ENCODE results near the gene BSG.
"Not testable (repeated sequence)": the region's sequence is repeated elsewhere in the genome, so short reads cannot be mapped to it uniquely, and the experiment has no call there.

BSG gene

DNA sequence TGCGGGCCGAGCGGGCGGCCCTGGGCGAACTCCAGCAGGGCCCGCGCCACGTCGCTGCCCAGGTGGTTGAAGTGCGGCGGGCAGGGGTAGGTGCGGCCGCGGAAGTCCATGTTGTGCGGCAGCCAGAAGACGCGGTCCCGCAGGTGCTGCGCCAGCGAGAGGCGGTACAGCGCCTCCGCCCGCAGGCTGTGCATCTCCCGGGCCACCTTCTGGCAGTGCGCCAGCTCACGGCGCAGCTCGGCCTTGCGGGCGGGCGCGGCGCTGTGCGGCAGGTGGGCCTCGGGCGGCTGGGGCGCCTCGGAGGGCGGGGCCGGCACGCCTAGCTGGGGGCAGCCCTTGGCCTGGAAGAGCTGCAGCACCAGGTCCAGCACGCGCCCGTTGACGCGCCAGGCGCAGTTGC, 48.8 kb downstream of the BSG start:
- not testable (repeated sequence) for DNase-seq

DNA sequence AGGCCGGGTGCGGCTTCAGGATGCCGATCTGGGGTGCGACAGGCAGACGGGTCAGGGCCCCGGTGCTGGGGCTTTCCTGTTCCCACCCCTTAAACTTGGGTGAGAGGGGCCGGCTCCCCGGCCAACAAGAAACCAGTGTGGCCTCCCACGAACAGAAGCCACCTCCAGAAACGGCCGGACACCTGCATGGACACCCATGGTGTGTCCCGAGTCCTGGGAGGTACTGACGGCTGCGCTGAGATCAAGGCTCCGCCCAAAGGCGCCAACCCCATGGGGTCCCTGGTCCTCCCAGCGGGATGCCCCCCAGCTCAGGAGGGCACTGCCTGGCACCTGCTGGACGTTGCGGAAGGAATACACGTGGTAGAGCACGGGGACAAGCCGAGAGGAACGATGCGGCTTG, 49.4 kb downstream of the BSG start:
- DNase-seq = no peak

DNA sequence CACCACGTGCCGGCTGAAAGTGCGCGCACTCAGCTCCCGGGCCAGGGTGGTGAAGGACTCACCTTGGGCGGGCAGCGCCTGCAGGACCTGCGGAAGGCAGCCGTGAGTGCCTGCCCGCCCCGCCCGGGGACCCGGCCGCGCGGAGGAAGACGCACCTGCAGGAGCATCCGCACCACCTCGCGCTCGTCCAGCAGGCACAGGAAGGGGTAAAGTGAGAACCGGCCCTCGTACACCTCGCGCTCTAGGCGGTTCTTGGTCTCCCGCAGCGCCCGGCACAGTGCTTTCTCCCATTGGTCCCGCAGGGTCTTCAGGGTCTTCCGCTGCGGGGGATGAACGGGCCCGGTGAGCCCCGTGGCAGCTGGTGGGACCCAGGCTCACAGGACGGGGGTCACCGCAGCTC, 50.3 kb downstream of the BSG start:
- DNase-seq = no peak

DNA sequence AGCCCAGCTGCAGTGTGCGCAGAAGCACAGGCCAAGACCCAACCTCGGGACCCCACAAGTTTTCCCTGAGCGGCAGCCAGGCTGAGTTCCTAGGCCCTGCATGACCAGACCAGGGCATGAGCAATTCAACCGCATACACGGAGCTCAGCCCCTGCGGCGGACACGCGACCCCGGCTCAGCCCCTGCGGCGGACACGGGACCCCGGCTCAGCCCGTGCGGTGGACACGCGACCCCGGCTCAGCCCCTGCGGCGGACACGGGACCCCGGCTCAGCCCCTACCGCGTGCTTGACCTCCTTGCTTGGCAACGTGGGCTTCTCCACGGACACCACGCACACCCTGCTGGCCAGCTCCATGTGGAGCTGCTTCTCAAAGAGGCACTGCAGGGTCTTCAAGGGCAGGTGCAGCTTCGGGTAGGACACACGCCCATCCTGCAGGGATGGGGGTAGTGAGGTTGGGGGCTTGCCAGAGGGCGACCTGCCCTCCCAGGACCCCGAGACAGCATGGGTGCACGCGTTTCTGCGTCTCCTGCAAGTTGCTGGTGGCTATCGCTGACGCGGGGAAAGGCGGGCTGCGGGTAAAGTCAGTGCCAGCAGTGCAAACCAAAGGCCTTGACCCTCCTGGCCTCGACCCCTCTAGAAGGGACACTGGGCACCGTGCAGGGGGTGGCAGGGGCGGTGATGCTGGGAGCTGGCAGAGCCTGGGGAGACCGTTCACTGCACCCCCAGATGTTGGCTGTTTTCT, 51.0 kb downstream of the BSG start:
- DNase-seq = no peak

DNA sequence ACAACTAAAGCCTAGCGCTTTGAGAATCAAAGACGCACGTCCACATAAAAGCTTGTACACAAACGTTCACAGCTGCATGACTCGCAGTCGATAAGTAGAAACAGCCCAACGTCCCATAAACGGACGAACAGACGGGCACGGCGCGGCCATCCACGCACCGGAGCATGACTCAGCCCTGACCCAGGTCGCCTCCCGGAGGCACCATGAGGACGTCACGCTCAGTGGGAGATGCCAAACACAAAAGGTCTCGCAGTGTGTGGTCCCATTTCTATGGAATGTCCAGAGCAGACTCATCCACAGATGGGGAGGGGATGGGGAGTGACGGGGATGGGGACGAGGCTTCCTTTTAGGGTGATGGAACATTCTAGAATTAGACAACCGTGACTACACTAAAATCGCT, 51.6 kb downstream of the BSG start:
- peak; percentile 92 for DNase-seq

DNA sequence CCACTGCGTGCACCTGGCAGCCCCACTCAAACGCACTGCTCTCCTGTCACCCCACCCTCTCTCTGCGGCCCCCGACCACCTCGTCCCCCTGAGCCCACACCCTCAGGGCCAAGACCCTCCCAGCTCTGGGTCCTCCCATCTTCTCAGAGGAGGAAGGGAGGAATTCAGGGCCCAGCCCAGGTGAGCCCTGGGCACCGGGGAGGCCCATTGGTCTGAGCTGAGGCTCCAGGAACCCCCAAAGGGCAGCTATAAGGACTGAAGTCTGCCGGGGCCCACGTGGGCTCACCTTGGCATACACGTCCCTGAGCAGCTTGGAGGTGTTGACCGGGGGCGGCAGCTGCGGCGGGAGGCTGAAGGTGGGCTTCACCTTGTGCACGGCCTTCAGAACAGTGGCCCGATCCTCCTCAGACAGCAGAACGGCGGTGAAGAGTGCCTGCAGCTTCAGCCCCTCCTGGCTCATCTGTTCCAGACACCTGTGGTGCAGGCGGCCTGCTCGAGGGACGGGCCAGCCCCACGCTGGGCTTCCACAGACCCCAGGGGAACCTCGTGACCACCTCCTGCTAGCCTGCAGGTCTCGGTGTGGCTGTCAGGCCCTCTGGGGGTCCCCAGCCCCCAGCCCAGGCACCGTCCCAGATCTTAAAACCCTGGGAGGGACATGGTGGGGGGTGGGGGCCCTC, 52.2 kb downstream of the BSG start:
- DNase-seq = no peak

DNA sequence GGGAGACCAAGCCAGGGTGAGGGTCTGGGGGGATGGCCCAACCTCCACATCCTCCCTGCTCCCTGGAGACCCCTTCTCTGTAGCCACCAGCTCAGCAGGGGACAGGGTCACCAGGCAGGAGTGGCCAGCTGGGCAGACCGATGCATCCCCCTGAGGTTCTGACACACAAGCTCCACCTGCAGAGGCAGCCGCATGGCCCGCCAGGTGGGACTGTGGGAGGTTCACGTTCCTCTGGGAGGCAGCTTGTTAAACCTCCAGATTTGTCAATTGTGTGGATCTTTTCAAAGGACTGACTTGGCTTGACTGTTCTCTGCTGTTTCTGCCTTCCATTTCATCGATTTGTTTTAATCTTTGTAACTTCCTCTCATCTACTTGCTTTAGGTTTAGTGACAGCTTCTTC, 52.9 kb downstream of the BSG start:
- no peak for DNase-seq

DNA sequence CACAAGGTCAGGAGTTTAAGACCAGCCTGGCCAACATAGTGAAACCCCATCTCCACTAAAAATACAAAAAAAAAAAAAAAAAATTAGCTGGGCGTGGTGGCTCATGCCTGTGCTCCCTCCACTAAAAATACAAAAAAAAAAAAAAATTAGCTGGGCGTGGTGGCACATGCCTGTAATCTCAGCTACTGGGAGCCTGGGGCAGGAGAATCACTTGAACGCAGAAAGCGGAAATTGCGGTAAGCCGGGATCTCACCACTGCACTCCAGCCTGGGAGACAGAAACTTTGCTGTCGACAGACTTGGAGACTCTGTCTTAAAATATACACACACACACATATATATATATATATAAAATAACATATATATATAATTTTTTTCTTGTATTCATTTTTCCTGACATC, 54.2 kb downstream of the BSG start:
- not testable (repeated sequence) for DNase-seq

DNA sequence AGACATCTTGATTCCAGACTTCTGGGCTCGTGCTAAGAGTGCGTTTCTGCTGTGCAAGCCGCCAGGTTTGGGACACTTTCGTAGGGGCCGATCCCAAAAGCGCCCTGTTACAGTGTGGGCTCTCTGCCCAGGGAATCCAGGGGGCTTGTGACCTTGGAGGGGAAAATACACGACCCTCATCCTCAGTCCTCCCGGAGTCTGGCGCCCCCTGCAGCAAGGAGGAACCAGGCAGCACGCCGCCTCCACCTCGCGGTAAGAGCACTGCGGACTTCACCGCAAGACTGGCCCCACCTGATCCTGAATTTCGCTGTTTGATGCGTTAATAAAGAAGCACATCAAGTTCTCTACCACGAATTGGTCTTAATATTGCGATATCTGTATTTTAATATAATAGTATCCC, 55.8 kb downstream of the BSG start:
- DNase-seq = no peak

DNA sequence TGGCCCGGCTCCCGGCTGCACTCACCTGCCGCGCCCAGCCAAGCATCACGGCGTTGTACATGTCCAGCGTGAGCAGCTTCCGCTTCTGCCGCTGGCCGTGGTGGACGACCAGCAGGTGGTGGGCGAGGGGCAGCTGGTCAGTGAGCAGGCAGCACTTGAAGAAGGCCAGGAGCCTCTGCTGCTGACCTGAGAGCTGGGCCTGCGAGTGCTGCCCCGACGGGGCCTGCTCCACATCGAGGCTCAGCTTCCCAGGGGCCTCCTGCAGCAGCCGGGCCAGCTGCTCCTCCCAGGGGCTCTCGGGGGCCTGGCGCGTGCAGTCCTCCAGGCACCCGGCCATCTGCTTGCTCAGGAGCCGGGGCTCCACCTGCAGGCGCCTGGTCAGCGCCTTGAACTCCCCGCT, 57.1 kb downstream of the BSG start:
- DNase-seq = not testable (repeated sequence)

DNA sequence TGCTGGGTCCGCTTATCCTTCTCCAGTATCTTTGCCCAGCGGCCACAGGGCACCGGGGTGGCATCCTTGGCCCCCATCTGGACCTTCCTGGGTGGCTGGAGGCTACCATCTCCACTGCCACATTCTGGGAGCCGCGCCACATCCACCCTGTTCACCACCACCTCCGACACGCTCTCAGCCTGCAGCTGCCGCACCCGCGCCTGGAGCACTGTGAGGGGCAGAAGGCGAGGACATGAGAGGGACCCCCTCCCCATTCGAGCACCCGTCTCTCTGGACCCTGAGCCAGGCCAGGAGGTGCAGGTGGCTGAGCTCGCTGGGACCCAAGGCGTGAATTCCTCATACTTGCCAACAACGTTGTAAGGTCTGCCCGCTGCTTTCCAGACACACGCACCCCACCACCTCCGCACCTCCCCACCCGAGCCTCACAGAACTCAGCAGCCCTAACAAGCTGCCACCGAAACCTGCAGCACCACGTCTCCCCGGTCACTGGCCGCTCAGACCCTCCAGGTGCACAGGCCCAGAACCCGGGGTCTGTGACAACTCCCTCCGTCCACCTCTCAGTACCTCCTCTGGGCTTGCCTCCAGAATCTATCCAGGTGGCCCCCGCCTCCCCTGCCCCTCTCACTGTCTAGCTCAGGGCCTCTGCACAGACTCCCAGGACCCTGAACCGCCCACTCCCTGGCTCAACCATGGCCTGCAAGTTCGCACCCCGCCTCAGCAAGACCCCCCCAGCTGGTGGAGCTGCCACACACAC, 57.7 kb downstream of the BSG start:
- DNase-seq = no peak

DNA sequence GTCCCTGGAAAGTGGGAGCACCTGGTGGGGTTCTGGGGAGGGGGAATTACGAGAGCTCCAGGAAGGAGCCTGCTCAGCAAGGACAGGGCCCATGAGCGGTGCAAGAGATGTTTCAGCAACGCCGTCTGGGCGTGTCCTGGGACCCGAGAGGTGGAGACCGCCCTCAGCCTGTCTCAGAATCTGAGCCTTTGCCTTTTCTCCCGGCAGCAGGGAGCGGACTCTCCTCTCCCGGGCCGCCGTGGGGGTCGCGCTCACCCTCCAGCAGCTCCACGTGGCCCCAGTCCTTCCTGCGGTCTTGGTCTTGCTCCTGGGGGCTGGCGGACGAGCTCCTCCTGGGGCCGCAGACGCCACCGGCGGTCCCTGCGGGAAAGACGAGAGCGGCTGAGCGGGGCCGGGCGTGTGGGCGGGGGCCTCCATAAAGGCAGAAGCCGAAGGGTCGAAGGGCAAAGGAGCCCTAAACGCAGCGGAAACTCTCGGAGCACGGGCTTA, 60.2 kb downstream of the BSG start:
- peak; percentile 59 for DNase-seq

All from fibroblast of skin of back (primary cell).